Fibroblast of lung (primary cell): ENCODE measurements around the gene KRT74.

Experiments
- CTCF ChIP-seq, 2 donors: IDR thresholded peaks in 1 of 2; conservative IDR thresholded peaks in 1 of 2; 1 replicate in 1 of 2; 2 replicates in 1 of 2; pipeline ENCODE4 v1.5.1; 2011 to 2012; ENCODE audit warnings: low read length in 2 of 2, control low read depth in 1 of 2, inconsistent platforms in 1 of 2, low read depth in 1 of 2, mild to moderate bottlenecking in 1 of 2
- EZH2 ChIP-seq: IDR thresholded peaks from 2 replicates; pipeline ENCODE4 v1.5.1; 2012; ENCODE audit warnings: low read length, control low read depth, mild to moderate bottlenecking; ENCODE audit errors: missing control alignments

- TF ChIP-seq CTCF (conservative IDR thresholded peaks at IDR 0.05 in 1 of 2, IDR thresholded peaks at IDR 0.05 in 1 of 2; ENCODE audit: low read depth in 1 of 2, low read length in 2 of 2) (no peak), EZH2 (no peak)
Measured at GRCh38 chr12:52524898-52525591, 48.6 kb downstream of the KRT74 start.
